Measurements from ENCODE around the gene EGFLAM. TPM values are rescaled to one million over a fixed set of nuclear protein-coding genes. Genes with fewer than 3 reads are reported as not detected.

The EGFLAM gene
- polyA plus RNA-seq, 1 experiment = 16.4 TPM

DNA sequence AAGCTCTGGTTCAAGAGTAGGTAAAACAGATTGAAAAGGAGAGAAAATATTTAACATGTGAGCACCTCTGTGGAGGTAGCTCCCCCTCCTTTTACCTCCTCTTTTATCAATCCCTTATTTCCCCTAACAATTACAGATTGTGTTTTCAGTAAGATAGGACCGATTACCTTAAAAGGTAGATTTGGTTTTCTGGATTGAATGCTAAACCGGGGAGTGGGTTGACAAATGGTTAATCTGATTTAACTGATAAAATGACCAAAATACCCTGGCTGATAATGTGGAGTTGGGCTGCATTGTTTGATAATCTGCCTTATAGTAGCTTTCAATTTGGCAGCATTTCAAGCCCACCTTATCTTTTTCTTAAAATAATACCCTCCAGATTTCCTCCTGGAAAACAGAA, 83.9 kb downstream of the EGFLAM start:
- no peak for DNase-seq (ENCODE audit: low read depth, low spot score)
- peaks cover 6% of the 10 kb centered on the region for H3K27me3 ChIP-seq (ENCODE audit: control insufficient read depth, insufficient read depth, low read length)
- H3K4me3 ChIP-seq (ENCODE audit: low read depth, low read length) = no peak overlapping the region
- POLR2A ChIA-PET = no interaction called here
- H3K9me3 ChIP-seq (ENCODE audit: control insufficient read depth, insufficient read depth, low read length) = no peaks in the 10 kb centered on the region
- CTCF ChIA-PET = no interaction called here
- H3K27ac ChIP-seq (ENCODE audit: low read depth, low read length) = no peak overlapping the region
- TF ChIP-seq, protein P1, sequence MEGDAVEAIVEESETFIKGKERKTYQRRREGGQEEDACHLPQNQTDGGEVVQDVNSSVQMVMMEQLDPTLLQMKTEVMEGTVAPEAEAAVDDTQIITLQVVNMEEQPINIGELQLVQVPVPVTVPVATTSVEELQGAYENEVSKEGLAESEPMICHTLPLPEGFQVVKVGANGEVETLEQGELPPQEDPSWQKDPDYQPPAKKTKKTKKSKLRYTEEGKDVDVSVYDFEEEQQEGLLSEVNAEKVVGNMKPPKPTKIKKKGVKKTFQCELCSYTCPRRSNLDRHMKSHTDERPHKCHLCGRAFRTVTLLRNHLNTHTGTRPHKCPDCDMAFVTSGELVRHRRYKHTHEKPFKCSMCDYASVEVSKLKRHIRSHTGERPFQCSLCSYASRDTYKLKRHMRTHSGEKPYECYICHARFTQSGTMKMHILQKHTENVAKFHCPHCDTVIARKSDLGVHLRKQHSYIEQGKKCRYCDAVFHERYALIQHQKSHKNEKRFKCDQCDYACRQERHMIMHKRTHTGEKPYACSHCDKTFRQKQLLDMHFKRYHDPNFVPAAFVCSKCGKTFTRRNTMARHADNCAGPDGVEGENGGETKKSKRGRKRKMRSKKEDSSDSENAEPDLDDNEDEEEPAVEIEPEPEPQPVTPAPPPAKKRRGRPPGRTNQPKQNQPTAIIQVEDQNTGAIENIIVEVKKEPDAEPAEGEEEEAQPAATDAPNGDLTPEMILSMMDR (IDR thresholded peaks at IDR 0.05; ENCODE audit: low read depth, low read length) = no peak

DNA sequence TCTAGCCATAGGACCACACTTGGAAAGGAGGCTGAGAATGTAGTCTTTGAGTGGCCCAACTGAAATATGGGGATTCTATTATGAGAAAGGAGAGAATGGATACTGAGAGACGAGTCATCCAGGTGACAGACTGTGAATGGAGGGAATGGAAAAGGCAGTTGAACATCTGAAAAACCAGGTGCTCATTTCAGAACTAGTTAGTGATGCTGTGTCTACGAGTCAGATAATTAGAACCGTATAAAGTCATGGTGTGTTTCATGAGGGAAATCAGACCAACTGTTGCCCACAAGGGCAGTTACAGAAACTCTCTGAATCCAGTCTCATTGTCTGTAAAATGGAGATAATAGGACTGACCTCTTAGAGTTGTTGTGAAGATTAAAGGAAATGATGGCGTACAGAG, 86.5 kb downstream of the EGFLAM start:
- TF ChIP-seq, protein P1 (IDR thresholded peaks at IDR 0.05; ENCODE audit: low read depth, low read length) = no peak
- Histone ChIP-seq H3K4me3 (ENCODE audit: low read depth, low read length) (no peak overlapping the region), H3K9me3 (ENCODE audit: control insufficient read depth, insufficient read depth, low read length) (no peaks in the 10 kb centered on the region), H3K27ac (ENCODE audit: low read depth, low read length) (no peak overlapping the region), H3K27me3 (ENCODE audit: control insufficient read depth, insufficient read depth, low read length) (peaks cover 8% of the 10 kb centered on the region)
- no peak for DNase-seq (ENCODE audit: low read depth, low spot score)
- CTCF ChIA-PET = no interaction called here
- POLR2A ChIA-PET = no interaction called here

DNA sequence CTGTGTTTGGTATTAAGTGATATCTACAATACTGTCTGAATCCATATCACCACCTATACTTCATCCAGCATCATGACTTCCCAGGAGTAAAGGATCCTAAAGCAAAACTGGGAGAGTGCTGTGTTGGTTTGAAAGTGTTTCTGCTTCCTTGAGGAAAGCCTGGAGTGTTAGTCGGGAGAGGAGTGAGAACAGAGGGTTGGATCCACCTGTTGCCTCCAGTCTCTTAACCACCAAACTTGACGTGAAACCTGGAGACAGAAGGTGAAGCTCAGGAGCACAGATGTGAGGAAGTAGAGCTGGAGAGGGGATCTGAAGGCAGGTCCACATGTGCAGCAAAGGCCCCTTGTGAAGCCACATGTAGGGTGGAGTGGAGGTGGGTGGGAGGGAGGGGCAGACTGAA, 88.2 kb downstream of the EGFLAM start:
- ChIA-PET CTCF (no interaction called here), POLR2A (no interaction called here)
- H3K27ac ChIP-seq (ENCODE audit: low read depth, low read length) = no peak overlapping the region

DNA sequence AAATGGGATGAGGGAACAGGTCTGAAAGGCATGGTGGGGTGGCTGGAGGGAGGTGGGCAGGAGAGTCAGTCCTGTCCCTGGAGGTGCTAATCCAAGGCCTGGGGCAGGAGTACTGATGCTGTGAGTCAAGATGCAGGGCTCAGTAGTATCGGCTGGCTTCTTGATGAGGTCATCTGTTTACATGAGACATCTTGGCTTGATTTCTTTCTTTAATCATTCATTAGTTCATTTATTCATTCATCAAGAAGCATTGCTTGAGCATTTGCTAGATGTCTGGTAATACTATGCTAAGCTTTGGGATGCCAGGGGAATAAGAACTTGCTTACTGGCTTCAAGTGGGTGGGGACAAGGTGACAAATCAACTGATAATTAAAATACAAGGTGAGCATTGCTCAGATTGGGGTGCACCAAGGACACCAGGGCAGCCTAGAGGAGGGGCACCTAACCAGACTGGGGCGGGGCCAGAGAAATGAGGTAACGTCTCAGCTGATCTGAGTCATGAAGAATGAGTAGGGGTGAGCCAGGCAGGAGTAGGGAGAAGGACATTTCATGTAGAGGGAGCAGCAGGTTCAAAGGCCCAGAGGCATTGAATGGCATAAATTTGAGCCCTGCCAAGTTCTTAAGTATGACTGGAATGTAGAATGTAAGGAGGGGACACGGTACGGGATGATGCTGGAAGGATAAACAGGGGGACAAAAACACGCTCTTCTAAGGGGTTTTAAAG, 88.8 kb downstream of the EGFLAM start:
- no peak for DNase-seq (ENCODE audit: low read depth, low spot score)
- ChIA-PET POLR2A (no interaction called here), CTCF (no interaction called here)
- H3K27me3 ChIP-seq (ENCODE audit: control insufficient read depth, insufficient read depth, low read length) = peaks cover 5% of the 10 kb centered on the region
- H3K27ac ChIP-seq (ENCODE audit: low read depth, low read length) = no peak overlapping the region
- TF ChIP-seq, protein P1 (IDR thresholded peaks at IDR 0.05; ENCODE audit: low read depth, low read length) = no peak
- no peak overlapping the region for H3K4me3 ChIP-seq (ENCODE audit: low read depth, low read length)
- no peaks in the 10 kb centered on the region for H3K9me3 ChIP-seq (ENCODE audit: control insufficient read depth, insufficient read depth, low read length)

More for the DNA sequence above, 88.2 kb downstream of the EGFLAM start:
- H3K4me3 ChIP-seq (ENCODE audit: low read depth, low read length) = no peak overlapping the region
- TF ChIP-seq, protein P1 (IDR thresholded peaks at IDR 0.05; ENCODE audit: low read depth, low read length) = no peak
- peaks cover 5% of the 10 kb centered on the region for H3K27me3 ChIP-seq (ENCODE audit: control insufficient read depth, insufficient read depth, low read length)
- H3K9me3 ChIP-seq (ENCODE audit: control insufficient read depth, insufficient read depth, low read length) = no peaks in the 10 kb centered on the region
- DNase-seq (ENCODE audit: low read depth, low spot score) = no peak

DNA sequence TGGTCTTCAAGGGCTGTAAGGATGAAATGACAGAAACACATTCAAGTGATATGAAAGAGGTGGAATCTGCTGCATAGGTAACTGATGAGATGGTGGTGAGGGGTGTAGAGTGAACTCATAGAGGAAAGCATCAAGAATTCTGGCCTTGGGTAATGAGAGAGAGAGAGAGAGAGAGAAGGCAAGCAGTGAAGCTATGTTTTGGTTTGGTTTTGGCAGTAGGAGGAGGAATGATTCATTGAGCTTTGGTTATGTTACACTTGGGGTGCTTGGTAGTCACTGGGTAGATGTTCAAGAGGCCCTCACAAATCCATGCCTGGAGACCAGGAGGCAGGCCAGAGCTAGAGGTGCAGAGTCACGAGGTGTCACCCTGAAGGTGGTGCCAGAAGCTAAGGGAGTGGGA, 89.5 kb downstream of the EGFLAM start:
- no peak for DNase-seq (ENCODE audit: low read depth, low spot score)
- CTCF ChIA-PET = no interaction called here
- TF ChIP-seq, protein P1 (IDR thresholded peaks at IDR 0.05; ENCODE audit: low read depth, low read length) = no peak
- POLR2A ChIA-PET = no interaction called here
- H3K9me3 ChIP-seq (ENCODE audit: control insufficient read depth, insufficient read depth, low read length) = no peaks in the 10 kb centered on the region
- H3K4me3 ChIP-seq (ENCODE audit: low read depth, low read length) = no peak overlapping the region
- H3K27ac ChIP-seq (ENCODE audit: low read depth, low read length) = no peak overlapping the region
- H3K27me3 ChIP-seq (ENCODE audit: control insufficient read depth, insufficient read depth, low read length) = peaks cover 5% of the 10 kb centered on the region

All from AG04450 (cell line).